SJSA1 (cell line): ENCODE data around the gene SLC25A30. TPM values are rescaled to one million over a fixed set of nuclear protein-coding genes. Genes with fewer than 3 reads are reported as not detected.

Experiments used
- DNase-seq, 2 experiments: peaks; one replicate each; pipeline ENCODE4 v3.0.0-alpha.2; 2015 to 2020; ENCODE audit warnings: low spot score in 2 of 2, low read depth in 1 of 2
- H3K27ac ChIP-seq: fragments of 250-450 bp; sonication (Bioruptor Pico); 2 replicates; pipeline ENCODE4 v1.5.1; 2020; ENCODE audit warnings: mild to moderate bottlenecking, moderate library complexity
- H3K27me3 ChIP-seq: fragments of 250-450 bp; sonication (Bioruptor Pico); replicated peaks from 2 replicates; pipeline ENCODE4 v1.5.1; 2020; ENCODE audit warnings: mild to moderate bottlenecking, moderate library complexity
- H3K36me3 ChIP-seq: fragments of 250-450 bp; sonication (Bioruptor Pico); 2 replicates; pipeline ENCODE4 v1.5.1; 2020; ENCODE audit warnings: mild to moderate bottlenecking
- H3K4me1 ChIP-seq: fragments of 250-450 bp; sonication (Bioruptor Pico); replicated peaks from 2 replicates; pipeline ENCODE4 v1.6.1; 2021; ENCODE audit warnings: mild to moderate bottlenecking
- H3K4me3 ChIP-seq: fragments of 250-450 bp; sonication (Bioruptor Pico); 2 replicates; pipeline ENCODE4 v1.5.1; 2020; ENCODE audit warnings: mild to moderate bottlenecking
- H3K9me3 ChIP-seq: fragments of 250-450 bp; sonication (Bioruptor Pico); replicated peaks from 2 replicates; pipeline ENCODE4 v1.5.1; 2020; ENCODE audit warnings: mild to moderate bottlenecking
- total RNA-seq: library from RNA; depleted of rRNA; stranded (reverse); fragments of >200 nt; shearing (Covaris generic); gene quantifications from 2 replicates; pipeline ENCODE4 v1.2.3, GENCODE V29; 2014; rRNA removed

SLC25A30 gene, protein sequence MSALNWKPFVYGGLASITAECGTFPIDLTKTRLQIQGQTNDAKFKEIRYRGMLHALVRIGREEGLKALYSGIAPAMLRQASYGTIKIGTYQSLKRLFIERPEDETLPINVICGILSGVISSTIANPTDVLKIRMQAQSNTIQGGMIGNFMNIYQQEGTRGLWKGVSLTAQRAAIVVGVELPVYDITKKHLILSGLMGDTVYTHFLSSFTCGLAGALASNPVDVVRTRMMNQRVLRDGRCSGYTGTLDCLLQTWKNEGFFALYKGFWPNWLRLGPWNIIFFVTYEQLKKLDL
- 6.7 and 10.2 TPM in 2 replicates for total RNA-seq

DNA sequence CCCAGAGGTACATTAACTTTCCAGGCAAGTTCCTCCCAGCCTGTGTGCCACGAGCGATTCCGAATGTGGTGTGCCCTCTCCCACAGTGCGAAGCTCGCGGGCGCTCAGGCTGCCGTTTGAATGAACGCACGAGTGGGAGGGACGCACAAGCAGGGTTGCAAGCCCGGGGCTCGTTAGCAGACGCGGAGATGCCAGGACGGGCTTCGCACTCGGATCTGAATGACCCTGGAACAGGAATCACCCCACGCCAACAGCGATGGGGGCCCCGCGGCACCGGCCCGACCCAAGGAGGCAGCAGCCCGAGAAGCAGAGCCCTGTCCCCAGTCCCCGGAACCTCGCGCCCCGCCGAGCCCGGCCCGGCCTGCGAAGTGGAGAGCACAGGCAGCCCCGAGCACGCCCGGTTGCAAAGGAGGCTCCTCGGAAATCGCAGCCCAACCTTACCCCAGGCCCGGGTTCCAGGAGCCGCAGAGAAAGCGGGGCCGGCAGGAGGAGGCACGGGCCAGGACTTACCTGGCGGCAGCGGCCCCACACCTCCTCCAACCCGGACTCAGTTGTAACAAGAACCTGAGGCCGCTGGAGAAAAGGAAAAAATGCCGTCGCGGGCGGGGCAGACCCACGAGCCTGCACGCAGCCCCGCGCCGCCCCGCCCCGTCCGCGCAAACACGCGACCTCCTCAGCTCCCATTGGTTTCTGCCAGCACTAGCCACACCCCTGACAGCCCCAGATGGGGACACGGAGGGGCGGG lies at the start of gene SLC25A30:
SLC25A30 (minus strand) TSS at position 584 of the 745 bp plus-strand sequence. CDS start 6,948 bp downstream, outside the sequence.
- H3K36me3 ChIP-seq = peaks cover 9% of the 10 kb centered on the region; the same call in 1 of the 2 replicates
- peak within 1 kb of the TSS; percentile 73 for H3K4me3 ChIP-seq
- H3K27me3 ChIP-seq = no peaks in the 10 kb centered on the region
- peak within 1 kb of the TSS; percentile 60 for H3K27ac ChIP-seq
- H3K4me1 ChIP-seq = peaks cover 30% of the 10 kb centered on the region
- DNase-seq = peak; percentile 89 to 94
- H3K9me3 ChIP-seq = no peaks in the 10 kb centered on the region

DNA sequence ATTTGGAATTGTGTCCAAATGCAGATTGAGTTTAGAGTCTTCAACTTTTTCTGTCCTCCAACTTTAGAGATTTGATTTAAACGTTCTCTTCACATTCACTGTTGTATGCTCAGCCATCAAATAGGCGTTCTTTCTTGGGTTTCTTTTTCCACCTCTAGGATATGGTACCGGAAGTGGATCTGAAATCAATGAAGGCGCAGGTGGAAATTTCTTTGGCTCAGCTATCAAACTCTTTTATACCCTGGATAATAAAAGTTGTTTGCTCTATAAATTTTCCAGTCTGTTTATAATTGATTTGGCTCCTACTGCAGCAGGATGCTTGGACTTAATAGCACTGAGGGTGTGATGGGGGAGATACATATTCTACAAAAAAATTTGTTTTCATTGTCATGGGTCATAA lies 48.2 kb upstream of the SLC25A30 start:
- DNase-seq = no peak
- peak overlapping the region; percentile 92; the same call in 1 of the 2 replicates for H3K4me3 ChIP-seq
- no peaks in the 10 kb centered on the region for H3K27me3 ChIP-seq
- peaks cover 12% of the 10 kb centered on the region for H3K4me1 ChIP-seq
- peaks cover 29% of the 10 kb centered on the region for H3K36me3 ChIP-seq
- no peaks in the 10 kb centered on the region for H3K9me3 ChIP-seq
- no peak overlapping the region for H3K27ac ChIP-seq

DNA sequence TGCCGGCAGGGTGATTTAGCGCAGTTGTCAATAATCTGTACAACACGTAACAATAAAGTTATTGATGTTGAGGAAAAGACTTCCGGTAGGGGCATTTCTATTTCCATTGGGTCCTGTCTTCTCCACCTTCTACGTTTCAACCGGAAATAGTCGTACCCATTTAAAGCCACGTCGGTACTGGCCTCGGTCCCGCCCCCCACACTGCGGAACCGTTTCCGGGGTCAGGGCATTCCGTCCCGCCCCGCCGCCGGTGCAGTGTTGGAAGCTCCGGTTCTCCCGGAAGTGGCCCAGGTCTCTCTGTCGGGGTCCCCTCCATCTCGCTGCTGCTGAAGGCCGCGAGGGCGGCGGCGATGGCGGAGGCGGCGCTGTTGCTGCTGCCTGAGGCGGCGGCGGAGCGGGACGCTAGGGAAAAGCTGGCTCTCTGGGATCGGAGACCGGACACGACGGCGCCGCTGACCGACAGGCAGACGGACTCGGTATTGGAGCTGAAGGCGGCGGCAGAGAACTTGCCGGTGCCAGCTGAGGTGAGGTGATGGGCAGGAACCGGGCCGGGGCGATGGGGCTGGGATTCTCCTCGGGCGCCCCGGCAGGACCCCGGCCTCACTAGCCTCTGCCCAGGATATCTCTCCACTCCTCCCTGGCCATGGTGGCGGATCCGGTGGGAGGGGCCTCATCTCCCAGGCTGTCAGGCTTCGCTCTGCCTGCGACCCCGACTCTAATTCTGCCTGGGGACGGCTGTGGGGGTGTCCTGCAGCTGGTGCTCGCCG lies 46.7 kb upstream of the SLC25A30 start, which contains the start of gene COG3:
COG3 (plus strand) TSS at position 253 of the 767 bp plus-strand sequence; CDS start at position 351, 98 bp downstream.
- Histone ChIP-seq H3K27me3 (no peaks in the 10 kb centered on the region), H3K4me3 (peak within 1 kb of the TSS; percentile 92), H3K36me3 (peaks cover 26% of the 10 kb centered on the region), H3K9me3 (no peaks in the 10 kb centered on the region), H3K27ac (peak within 1 kb of the TSS; percentile 71), H3K4me1 (peaks cover 12% of the 10 kb centered on the region)
- peak; percentile 89 to 90 for DNase-seq

DNA sequence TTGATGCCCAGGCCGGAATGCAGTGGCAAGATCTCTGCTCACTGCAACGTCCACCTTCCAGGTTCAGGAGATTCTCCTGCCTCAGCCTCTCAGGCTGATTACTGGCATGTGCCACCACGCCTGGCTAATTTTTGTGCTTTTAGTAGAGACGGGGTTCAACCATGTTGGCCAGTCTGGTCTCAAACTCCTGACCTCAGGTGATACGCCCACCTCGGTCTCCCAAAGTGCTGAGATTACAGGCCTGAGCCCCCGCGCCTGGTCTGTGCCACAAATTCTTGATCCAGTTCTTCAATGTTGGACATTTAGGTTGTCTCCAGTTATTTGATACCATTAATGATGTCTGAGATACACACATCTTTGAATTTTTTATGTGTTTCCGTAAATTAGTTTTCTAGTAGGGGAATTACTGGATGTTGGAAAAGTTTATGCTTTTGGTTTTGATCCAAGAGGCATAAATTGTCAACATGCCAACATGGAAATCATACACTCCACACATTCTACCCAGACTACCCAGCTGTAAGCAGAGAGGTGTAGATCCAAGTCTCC lies 46.0 kb upstream of the SLC25A30 start:
- no peaks in the 10 kb centered on the region for H3K9me3 ChIP-seq
- H3K36me3 ChIP-seq = peaks cover 23% of the 10 kb centered on the region
- peak overlapping the region; percentile 71 for H3K27ac ChIP-seq
- peak overlapping the region; percentile 92 for H3K4me3 ChIP-seq
- DNase-seq = no peak
- no peaks in the 10 kb centered on the region for H3K27me3 ChIP-seq
- peaks cover 12% of the 10 kb centered on the region for H3K4me1 ChIP-seq

DNA sequence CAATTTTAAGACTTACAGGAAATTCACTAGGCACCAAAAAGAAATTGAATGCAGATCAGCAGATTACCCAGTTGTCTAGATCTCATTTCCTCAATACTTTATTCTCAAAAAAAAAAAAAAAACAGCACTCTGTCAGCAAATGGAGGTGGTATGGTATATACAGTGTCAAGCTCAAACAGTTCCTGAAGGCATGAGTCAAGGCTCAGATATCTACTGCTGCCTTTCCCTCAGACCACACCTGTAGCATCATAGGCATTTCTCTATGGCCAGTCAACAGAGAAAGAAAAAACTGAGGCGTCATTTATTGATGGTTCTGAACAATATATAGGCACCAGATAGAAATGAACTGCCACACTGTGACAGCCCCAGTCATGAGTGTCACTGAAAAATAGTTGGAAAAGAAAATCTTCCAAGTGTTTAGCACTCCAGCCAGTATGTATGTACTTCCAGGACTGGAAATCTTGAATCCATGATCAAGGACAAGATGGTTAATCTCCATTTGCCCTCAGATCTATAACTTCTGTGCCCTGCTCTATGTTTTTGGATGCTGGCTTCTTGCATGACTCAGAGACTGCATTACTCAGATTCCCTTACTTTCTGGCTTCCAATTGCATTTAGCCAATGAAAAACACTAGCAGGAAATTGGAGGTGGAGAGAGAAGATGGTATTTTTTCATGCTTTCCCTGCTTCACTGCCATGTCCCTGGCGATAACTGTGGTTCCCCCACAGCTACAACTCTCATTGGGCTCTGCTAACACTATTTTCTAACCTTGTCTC lies 38.2 kb upstream of the SLC25A30 start:
- Histone ChIP-seq H3K4me1 (peaks cover 29% of the 10 kb centered on the region), H3K27ac (peak overlapping the region; percentile 95), H3K36me3 (no peaks in the 10 kb centered on the region), H3K27me3 (no peaks in the 10 kb centered on the region), H3K9me3 (peaks cover 6% of the 10 kb centered on the region), H3K4me3 (no peak overlapping the region)
- DNase-seq = peak; percentile 53 to 68

DNA sequence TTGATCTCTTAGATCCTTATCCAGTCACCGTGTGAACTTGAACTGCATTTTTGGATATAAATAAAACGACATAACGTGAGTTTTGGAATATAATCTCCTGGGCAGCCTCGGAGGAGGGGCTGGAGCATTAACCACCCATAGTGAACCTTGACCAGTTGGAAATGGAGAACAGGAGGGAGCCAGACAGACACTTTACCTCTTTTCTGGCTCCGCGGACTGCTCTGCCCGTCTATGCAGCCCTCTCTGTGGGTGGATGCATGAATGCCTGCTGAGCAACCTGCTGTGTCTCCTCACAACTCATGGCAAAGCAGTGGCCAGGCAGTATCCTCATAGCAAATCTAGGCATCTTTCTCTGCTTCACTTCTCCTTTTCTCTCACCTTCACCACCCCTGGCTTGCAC lies 36.0 kb upstream of the SLC25A30 start:
- H3K27ac ChIP-seq = no peak overlapping the region

DNA sequence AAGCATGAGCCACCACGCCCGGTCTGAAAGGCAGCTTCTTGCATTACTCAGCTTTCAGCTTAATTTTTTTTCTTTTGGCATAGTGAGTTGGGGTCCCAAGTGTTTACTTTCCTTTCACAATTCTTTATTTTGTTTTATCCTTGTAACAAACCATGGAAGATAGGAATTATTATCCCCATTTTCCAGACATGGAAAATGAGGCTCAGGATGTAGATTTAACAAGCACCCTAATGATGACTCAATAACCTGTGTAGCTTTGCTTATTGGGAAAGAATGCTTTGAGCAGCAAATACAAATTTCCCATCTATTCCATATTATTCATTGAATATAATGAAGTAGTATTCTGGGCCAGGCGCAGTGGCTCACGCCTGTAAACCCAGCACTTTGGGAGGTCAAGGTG lies 33.1 kb upstream of the SLC25A30 start:
- no peaks in the 10 kb centered on the region for H3K36me3 ChIP-seq
- no peak for DNase-seq
- peaks cover 46% of the 10 kb centered on the region for H3K4me1 ChIP-seq
- H3K4me3 ChIP-seq = no peak overlapping the region
- H3K9me3 ChIP-seq = no peaks in the 10 kb centered on the region
- no peaks in the 10 kb centered on the region for H3K27me3 ChIP-seq
- H3K27ac ChIP-seq = no peak overlapping the region

More for the DNA sequence above, 36.0 kb upstream of the SLC25A30 start:
- H3K9me3 ChIP-seq = peaks cover 6% of the 10 kb centered on the region
- H3K27me3 ChIP-seq = no peaks in the 10 kb centered on the region
- DNase-seq = no peak
- no peaks in the 10 kb centered on the region for H3K36me3 ChIP-seq
- H3K4me1 ChIP-seq = peaks cover 37% of the 10 kb centered on the region
- no peak overlapping the region for H3K4me3 ChIP-seq

DNA sequence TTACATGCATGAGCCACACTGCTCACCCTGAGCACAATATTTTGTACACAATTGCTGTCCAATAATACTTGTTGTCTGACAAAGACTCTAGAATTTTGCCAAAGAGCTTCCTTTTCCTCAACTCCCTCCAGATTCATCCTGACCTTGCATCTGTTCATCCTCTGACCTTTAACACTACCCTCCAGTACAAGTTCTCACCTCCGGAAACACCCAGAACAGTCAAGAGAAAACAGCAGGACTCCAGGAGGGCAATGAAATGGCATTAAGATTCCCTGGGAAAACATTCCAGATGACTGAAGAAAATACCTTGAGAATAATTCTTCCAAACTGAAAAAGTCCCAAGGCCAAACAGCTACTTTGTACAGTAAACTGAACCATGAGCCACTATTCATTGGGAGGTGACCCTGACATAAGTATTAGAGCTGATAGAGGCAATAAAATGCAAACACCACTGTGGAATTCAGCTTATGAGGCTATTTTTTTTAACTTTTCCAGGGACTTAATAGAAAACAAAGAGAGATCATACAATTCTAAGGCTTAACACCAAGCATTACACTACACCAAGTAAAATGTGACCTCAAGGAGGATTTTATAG lies 30.9 kb upstream of the SLC25A30 start:
- Histone ChIP-seq H3K27me3 (no peaks in the 10 kb centered on the region), H3K36me3 (no peaks in the 10 kb centered on the region), H3K27ac (no peak overlapping the region), H3K4me3 (no peak overlapping the region), H3K9me3 (no peaks in the 10 kb centered on the region), H3K4me1 (peaks cover 45% of the 10 kb centered on the region)
- DNase-seq = no peak

DNA sequence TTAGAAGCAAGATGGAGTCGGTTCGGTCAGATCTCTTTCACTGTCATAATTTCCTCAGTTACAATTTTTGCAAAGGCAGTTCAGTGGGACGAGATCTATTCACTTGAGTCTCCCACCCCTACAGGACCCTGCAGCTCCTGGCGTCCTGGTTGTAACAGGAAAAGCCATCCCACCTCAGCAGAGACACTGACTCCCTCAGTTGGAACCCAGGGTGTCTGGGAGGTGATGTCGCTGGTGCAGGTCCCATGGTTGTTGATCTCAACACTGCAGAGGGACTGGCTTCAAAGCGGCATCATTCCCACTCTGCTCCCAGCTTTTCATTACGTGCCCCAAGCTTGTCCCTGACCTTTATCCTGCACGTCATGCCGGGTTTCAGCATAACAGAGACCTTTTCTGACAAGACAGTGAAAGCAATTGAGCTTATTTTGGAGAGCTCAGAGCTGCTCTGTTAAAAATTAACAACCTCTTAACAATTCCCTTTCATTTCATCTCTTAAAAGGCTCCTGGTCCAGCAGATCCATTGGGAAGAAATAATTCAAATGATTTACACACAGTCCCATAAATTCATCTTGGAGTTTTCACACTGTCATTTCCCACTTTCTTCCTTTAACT lies 29.0 kb upstream of the SLC25A30 start:
- Histone ChIP-seq H3K4me3 (no peak overlapping the region), H3K36me3 (no peaks in the 10 kb centered on the region), H3K9me3 (no peaks in the 10 kb centered on the region), H3K27ac (no peak overlapping the region; the same call in 1 of the 2 replicates), H3K4me1 (peaks cover 48% of the 10 kb centered on the region), H3K27me3 (no peaks in the 10 kb centered on the region)
- DNase-seq = no peak

DNA sequence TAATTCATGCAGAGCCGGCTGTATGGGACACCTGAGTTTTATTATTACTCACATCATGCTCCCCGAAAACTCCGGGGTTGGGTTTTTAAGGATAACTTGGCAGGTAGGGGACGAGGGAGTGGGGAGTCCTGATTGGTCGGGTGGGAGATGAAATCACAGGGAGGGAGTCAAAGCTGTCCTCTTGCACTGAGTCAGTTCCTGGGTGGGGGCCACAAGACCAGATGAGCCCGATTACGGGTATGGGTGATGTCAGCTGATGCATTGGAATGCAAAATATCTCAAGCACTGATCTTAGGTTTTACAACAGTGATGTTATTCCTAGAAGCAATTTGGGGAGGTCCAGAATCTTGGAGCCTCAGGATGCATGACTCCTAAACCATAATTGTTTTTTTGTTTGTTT lies 28.0 kb upstream of the SLC25A30 start:
- DNase-seq = peak; percentile 77 to 83
- Histone ChIP-seq H3K27me3 (no peaks in the 10 kb centered on the region), H3K4me3 (no peak overlapping the region), H3K27ac (peak overlapping the region; percentile 60), H3K4me1 (peaks cover 57% of the 10 kb centered on the region), H3K36me3 (no peaks in the 10 kb centered on the region), H3K9me3 (no peaks in the 10 kb centered on the region)

DNA sequence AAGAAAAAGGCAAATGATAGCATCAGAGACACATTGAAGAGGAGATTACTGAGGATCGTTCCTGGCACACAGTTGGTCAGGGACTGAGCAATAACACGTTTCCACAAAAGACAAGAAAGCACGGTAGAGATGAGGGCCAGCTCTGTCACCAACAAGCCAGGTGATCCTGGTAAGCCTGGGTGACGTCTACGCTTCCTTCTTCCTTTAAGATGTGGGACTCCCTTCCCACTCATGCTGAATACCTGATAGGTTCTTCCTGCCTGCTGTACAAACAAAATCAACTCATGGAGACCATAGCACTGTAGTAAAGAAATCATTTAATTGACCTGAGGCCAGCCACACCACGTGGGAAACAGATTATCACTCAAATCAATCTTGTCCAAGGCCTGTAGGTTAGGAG lies 26.9 kb upstream of the SLC25A30 start:
- Histone ChIP-seq H3K9me3 (no peaks in the 10 kb centered on the region), H3K36me3 (no peaks in the 10 kb centered on the region), H3K4me1 (peaks cover 63% of the 10 kb centered on the region), H3K27ac (no peak overlapping the region), H3K27me3 (no peaks in the 10 kb centered on the region), H3K4me3 (no peak overlapping the region)
- no peak for DNase-seq

DNA sequence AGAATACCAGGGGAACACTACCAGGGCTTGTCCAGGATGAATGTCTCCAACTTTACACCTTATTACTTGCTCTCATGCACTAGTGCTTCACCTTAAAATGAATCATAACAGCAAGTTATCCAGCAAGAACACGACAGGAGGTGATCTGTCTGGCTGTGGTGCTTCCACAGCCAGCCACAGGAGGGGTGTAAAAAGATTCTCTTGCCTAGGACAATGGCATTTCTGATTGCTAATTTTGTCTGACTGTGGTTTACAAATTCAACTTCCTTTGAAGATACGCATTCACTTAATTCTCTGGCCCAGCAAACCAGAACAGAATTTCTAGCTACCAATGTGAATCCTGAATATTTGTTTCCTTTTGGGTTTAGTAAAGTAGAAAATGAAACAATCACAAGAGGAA lies 23.5 kb upstream of the SLC25A30 start:
- Histone ChIP-seq H3K9me3 (no peaks in the 10 kb centered on the region), H3K36me3 (no peaks in the 10 kb centered on the region), H3K27ac (peak overlapping the region; percentile 30), H3K4me1 (peaks cover 62% of the 10 kb centered on the region), H3K27me3 (no peaks in the 10 kb centered on the region), H3K4me3 (no peak overlapping the region)
- peak in 1 of 2 experiments; percentile 48 for DNase-seq
